WTC11 (cell line): Measurements from ENCODE around the gene RHBG.

Experiments used
- ATF1 ChIP-seq: sonication (generic); formaldehyde crosslinking; IDR thresholded peaks from 2 replicates; pipeline ENCODE4 v1.8.1; 2023; ENCODE audit warnings: mild to moderate bottlenecking, moderate library complexity, missing genetic modification reagents
- ERG ChIP-seq: fragments of 250-450 bp; sonication (Bioruptor Pico); IDR thresholded peaks from 2 replicates; pipeline ENCODE4 v1.8.0; 2021; ENCODE audit warnings: mild to moderate bottlenecking
- ESRRA ChIP-seq: sonication (generic); formaldehyde crosslinking; IDR thresholded peaks from 2 replicates; pipeline ENCODE4 v1.8.1; 2022; ENCODE audit warnings: mild to moderate bottlenecking, missing genetic modification reagents, borderline replicate concordance
- GRHL2 ChIP-seq: fragments of 250-450 bp; sonication (Bioruptor Pico); IDR thresholded peaks from 2 replicates; pipeline ENCODE4 v1.8.0; 2022; ENCODE audit warnings: mild to moderate bottlenecking, moderate library complexity; ENCODE audit not compliant: insufficient replicate concordance, severe bottlenecking
- ZNF423 ChIP-seq: fragments of 250-450 bp; sonication (Bioruptor Pico); IDR thresholded peaks from 2 replicates; pipeline ENCODE4 v2.1.2; 2022; ENCODE audit warnings: mild to moderate bottlenecking, moderate library complexity
- TF ChIP-seq, protein P1 (sequence below): fragments of 200-600 bp; IDR thresholded peaks from 2 replicates; pipeline ENCODE4 v1.8.0; 2022; ENCODE audit warnings: antibody characterized with exemption
- TF ChIP-seq, protein P2 (sequence below): sonication (generic); formaldehyde crosslinking; IDR thresholded peaks from 2 replicates; pipeline ENCODE4 v1.8.0; 2023; ENCODE audit warnings: missing genetic modification reagents

GRCh38 chr1:156418416-156419070 is 49.5 kb downstream of the RHBG start:
- TF ChIP-seq, protein P1, sequence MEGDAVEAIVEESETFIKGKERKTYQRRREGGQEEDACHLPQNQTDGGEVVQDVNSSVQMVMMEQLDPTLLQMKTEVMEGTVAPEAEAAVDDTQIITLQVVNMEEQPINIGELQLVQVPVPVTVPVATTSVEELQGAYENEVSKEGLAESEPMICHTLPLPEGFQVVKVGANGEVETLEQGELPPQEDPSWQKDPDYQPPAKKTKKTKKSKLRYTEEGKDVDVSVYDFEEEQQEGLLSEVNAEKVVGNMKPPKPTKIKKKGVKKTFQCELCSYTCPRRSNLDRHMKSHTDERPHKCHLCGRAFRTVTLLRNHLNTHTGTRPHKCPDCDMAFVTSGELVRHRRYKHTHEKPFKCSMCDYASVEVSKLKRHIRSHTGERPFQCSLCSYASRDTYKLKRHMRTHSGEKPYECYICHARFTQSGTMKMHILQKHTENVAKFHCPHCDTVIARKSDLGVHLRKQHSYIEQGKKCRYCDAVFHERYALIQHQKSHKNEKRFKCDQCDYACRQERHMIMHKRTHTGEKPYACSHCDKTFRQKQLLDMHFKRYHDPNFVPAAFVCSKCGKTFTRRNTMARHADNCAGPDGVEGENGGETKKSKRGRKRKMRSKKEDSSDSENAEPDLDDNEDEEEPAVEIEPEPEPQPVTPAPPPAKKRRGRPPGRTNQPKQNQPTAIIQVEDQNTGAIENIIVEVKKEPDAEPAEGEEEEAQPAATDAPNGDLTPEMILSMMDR: no peak
- TF ChIP-seq GRHL2 (no peak), ERG (CRISPR knock-in tag) (no peak), ZNF423 (no peak), ESRRA (no peak), ATF1 (CRISPR knock-in tag) (no peak)
- TF ChIP-seq, protein P2, sequence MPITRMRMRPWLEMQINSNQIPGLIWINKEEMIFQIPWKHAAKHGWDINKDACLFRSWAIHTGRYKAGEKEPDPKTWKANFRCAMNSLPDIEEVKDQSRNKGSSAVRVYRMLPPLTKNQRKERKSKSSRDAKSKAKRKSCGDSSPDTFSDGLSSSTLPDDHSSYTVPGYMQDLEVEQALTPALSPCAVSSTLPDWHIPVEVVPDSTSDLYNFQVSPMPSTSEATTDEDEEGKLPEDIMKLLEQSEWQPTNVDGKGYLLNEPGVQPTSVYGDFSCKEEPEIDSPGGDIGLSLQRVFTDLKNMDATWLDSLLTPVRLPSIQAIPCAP (CRISPR knock-in tag): no peak
